ENCODE measurements around the gene OLFML2A. TPM values are rescaled to one million over a fixed set of nuclear protein-coding genes. Genes with fewer than 3 reads are reported as not detected.

The OLFML2A gene
- total RNA-seq, 1 donor from 2014 or later: 148 TPM

DNA sequence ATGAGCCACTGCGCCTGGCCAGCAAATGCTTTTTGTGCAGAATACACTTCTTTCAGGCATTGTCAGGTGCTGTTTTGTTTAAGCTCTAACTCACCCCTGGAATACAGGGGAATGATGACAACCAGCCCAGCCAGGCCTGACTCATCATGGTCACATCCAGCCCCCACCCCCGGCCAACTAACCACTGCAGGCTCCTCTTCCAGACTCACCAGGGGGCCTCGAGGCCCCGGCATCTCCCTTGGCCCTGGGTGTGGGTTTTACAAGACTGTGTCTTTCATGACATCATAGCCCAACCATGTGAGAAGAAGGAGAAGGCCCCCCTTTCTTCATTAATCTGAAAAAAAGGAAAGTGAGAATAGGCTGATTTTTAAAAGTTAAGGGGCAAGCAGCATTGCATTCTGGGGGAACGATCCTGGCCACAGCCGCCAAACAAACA is 35.5 kb downstream of the OLFML2A start:
- Mint-ChIP-seq H3K27me3 (ENCODE audit: low read depth, unreplicated experiment) (no peaks in the 10 kb centered on the region), H3K4me1 (ENCODE audit: low read depth, unreplicated experiment) (peaks cover 37% of the 10 kb centered on the region), H3K36me3 (ENCODE audit: low read depth, unreplicated experiment) (peaks cover 7% of the 10 kb centered on the region), H3K4me3 (ENCODE audit: unreplicated experiment) (peak overlapping the region; percentile 40), H3K9me3 (ENCODE audit: unreplicated experiment) (no peaks in the 10 kb centered on the region), H3K27ac (ENCODE audit: unreplicated experiment) (peak overlapping the region; percentile 99)
- Histone ChIP-seq H2AFZ (ENCODE audit: low read depth, low read length) (peak overlapping the region; percentile 32), H3K79me2 (ENCODE audit: insufficient read depth, low read length) (no peaks in the 10 kb centered on the region), H3K9ac (ENCODE audit: low read length) (peak overlapping the region; percentile 87), H3K9me3 (ENCODE audit: insufficient read depth, low read depth, low read length) (no peaks in the 10 kb centered on the region), H3K4me2 (ENCODE audit: low read length) (peak overlapping the region; percentile 75), H4K20me1 (ENCODE audit: insufficient read depth, low read length) (no peaks in the 10 kb centered on the region), H3K27ac (ENCODE audit: low read depth, low read length) (peak overlapping the region; percentile 98), H3K4me1 (ENCODE audit: insufficient read depth, low read length) (peaks cover 43% of the 10 kb centered on the region), H3K4me3 (ENCODE audit: insufficient read depth, low read depth, low read length) (no peak overlapping the region), H3K27me3 (ENCODE audit: insufficient read depth, low read length) (no peaks in the 10 kb centered on the region), H3K36me3 (ENCODE audit: insufficient read depth, low read length) (no peaks in the 10 kb centered on the region)
- TF ChIP-seq EZH2 (IDR thresholded peaks at IDR 0.05; ENCODE audit: insufficient read depth, low read length): no peak
- TF ChIP-seq, protein P1, sequence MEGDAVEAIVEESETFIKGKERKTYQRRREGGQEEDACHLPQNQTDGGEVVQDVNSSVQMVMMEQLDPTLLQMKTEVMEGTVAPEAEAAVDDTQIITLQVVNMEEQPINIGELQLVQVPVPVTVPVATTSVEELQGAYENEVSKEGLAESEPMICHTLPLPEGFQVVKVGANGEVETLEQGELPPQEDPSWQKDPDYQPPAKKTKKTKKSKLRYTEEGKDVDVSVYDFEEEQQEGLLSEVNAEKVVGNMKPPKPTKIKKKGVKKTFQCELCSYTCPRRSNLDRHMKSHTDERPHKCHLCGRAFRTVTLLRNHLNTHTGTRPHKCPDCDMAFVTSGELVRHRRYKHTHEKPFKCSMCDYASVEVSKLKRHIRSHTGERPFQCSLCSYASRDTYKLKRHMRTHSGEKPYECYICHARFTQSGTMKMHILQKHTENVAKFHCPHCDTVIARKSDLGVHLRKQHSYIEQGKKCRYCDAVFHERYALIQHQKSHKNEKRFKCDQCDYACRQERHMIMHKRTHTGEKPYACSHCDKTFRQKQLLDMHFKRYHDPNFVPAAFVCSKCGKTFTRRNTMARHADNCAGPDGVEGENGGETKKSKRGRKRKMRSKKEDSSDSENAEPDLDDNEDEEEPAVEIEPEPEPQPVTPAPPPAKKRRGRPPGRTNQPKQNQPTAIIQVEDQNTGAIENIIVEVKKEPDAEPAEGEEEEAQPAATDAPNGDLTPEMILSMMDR (IDR thresholded peaks at IDR 0.05; ENCODE audit: insufficient read depth, low read depth, low read length): no peak
- DNase-seq (ENCODE audit: low read depth) (peak; percentile 99), FAIRE-seq (peak; percentile 73)

DNA sequence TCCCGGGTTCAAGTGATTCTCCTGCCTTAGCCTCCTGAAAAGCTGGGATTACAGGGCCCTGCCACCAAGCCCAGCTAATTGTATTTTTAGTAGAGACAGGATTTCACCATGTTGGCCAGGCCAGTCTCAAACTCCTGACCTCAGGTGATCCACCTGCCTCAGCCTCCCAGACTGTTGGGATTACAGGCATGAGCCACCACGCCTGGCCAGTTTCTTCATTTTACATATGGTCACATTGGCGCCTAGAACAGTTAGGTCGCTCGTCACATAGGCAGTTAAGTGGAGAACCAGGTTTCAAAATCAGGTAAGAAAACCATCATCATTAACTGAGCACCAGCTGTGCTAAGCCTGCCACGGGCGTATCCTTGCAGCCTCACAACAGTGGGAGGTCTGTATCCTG is 36.1 kb downstream of the OLFML2A start:
- peak overlapping the region; percentile 98 for H3K27ac ChIP-seq (ENCODE audit: low read depth, low read length)
- H3K27me3 ChIP-seq (ENCODE audit: insufficient read depth, low read length): no peaks in the 10 kb centered on the region
- H2AFZ ChIP-seq (ENCODE audit: low read depth, low read length): peak overlapping the region; percentile 32
- H3K4me1 ChIP-seq (ENCODE audit: insufficient read depth, low read length): peaks cover 43% of the 10 kb centered on the region
- DNase-seq (ENCODE audit: low read depth) (no peak), FAIRE-seq (no peak)
- Mint-ChIP-seq H3K27ac (ENCODE audit: unreplicated experiment) (peak overlapping the region; percentile 99), H3K27me3 (ENCODE audit: low read depth, unreplicated experiment) (no peaks in the 10 kb centered on the region), H3K4me1 (ENCODE audit: low read depth, unreplicated experiment) (peaks cover 38% of the 10 kb centered on the region), H3K36me3 (ENCODE audit: low read depth, unreplicated experiment) (peaks cover 8% of the 10 kb centered on the region), H3K9me3 (ENCODE audit: unreplicated experiment) (no peaks in the 10 kb centered on the region), H3K4me3 (ENCODE audit: unreplicated experiment) (no peak overlapping the region)
- no peaks in the 10 kb centered on the region for H3K36me3 ChIP-seq (ENCODE audit: insufficient read depth, low read length)
- TF ChIP-seq, protein P1 (IDR thresholded peaks at IDR 0.05; ENCODE audit: insufficient read depth, low read depth, low read length): no peak
- TF ChIP-seq EZH2 (IDR thresholded peaks at IDR 0.05; ENCODE audit: insufficient read depth, low read length): no peak
- no peak overlapping the region for H3K4me3 ChIP-seq (ENCODE audit: insufficient read depth, low read depth, low read length)
- no peaks in the 10 kb centered on the region for H4K20me1 ChIP-seq (ENCODE audit: insufficient read depth, low read length)
- H3K79me2 ChIP-seq (ENCODE audit: insufficient read depth, low read length): no peaks in the 10 kb centered on the region
- H3K9me3 ChIP-seq (ENCODE audit: insufficient read depth, low read depth, low read length): no peaks in the 10 kb centered on the region
- peak overlapping the region; percentile 75 for H3K4me2 ChIP-seq (ENCODE audit: low read length)
- H3K9ac ChIP-seq (ENCODE audit: low read length): peak overlapping the region; percentile 77

DNA sequence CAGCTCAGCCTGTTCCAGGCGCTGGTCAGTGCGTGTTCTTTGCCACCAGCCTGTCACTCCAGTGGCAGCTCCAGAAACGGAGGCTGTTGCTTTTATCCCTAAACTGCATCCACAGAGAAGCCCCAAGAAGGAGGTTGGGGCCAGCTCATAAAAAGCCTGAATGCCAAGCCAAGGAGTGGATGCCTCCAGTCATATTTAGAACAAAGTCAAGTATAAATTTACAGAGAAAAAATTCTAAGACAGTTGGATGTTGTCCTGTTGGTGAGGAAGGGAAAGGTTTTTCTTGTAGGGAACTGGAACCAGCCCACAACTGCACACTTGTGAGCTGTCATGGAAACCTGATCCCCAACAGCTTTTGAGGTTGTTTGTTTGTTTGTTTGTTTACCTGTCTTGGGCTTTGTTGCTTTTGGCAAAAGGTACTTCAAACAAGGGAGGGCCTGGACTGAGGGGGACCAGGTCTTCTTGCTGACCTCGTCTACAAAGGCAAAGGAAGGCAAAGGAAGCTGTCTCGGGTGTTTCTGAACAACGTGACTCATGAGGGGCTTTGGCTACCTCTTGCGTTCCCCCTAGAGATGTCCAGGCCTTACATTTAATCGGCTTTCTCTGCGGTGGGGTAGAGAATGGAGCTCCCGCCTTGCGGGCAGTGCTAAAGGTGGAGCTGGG is 36.7 kb downstream of the OLFML2A start:
- H3K4me2 ChIP-seq (ENCODE audit: low read length): peak overlapping the region; percentile 75
- Mint-ChIP-seq H3K4me3 (ENCODE audit: unreplicated experiment) (no peak overlapping the region), H3K27me3 (ENCODE audit: low read depth, unreplicated experiment) (no peaks in the 10 kb centered on the region), H3K9me3 (ENCODE audit: unreplicated experiment) (no peaks in the 10 kb centered on the region), H3K27ac (ENCODE audit: unreplicated experiment) (peak overlapping the region; percentile 93), H3K36me3 (ENCODE audit: low read depth, unreplicated experiment) (peaks cover 6% of the 10 kb centered on the region), H3K4me1 (ENCODE audit: low read depth, unreplicated experiment) (peaks cover 44% of the 10 kb centered on the region)
- H3K27me3 ChIP-seq (ENCODE audit: insufficient read depth, low read length): no peaks in the 10 kb centered on the region
- peak overlapping the region; percentile 32 for H2AFZ ChIP-seq (ENCODE audit: low read depth, low read length)
- no peak for FAIRE-seq
- H3K27ac ChIP-seq (ENCODE audit: low read depth, low read length): peak overlapping the region; percentile 98
- no peaks in the 10 kb centered on the region for H3K9me3 ChIP-seq (ENCODE audit: insufficient read depth, low read depth, low read length)
- peak overlapping the region; percentile 77 for H3K9ac ChIP-seq (ENCODE audit: low read length)
- TF ChIP-seq, protein P1 (IDR thresholded peaks at IDR 0.05; ENCODE audit: insufficient read depth, low read depth, low read length): no peak
- TF ChIP-seq EZH2 (IDR thresholded peaks at IDR 0.05; ENCODE audit: insufficient read depth, low read length): no peak
- H3K79me2 ChIP-seq (ENCODE audit: insufficient read depth, low read length): no peaks in the 10 kb centered on the region
- no peaks in the 10 kb centered on the region for H4K20me1 ChIP-seq (ENCODE audit: insufficient read depth, low read length)
- no peak overlapping the region for H3K4me3 ChIP-seq (ENCODE audit: insufficient read depth, low read depth, low read length)
- H3K36me3 ChIP-seq (ENCODE audit: insufficient read depth, low read length): no peaks in the 10 kb centered on the region
- peak; percentile 35 for DNase-seq (ENCODE audit: low read depth)
- peaks cover 49% of the 10 kb centered on the region for H3K4me1 ChIP-seq (ENCODE audit: insufficient read depth, low read length)
